Stimulated activated naive CD8-positive, alpha-beta T cell treated with anti-CD3 and anti-CD28 coated beads, Interleukin-15, amount 100 ng/mL, for 72 hours (primary cell): ENCODE results near the gene OR1F1.
"Not testable (repeated sequence)": the region's sequence is repeated elsewhere in the genome, so short reads cannot be mapped to it uniquely, and the experiment has no call there.

Experiments used
- ATAC-seq: fragments of 150-1000 bp; cut with Tn5 transposase; 2 replicates; pipeline ENCODE4 v1.10.0; 2021; ENCODE audit warnings: mild to moderate bottlenecking, moderate library complexity
- DNase-seq, 2 donors: peaks; one replicate each; pipeline ENCODE4 v3.0.0; 2021 to 2022
- H3K27ac Mint-ChIP-seq, 2 donors: one replicate each; pipeline ENCODE4 v1.8.0; 2022; ENCODE audit warnings: mild to moderate bottlenecking in 2 of 2, mixed read lengths in 2 of 2, moderate library complexity in 2 of 2
- H3K27me3 Mint-ChIP-seq: one replicate; pipeline ENCODE4 v1.8.0; 2022; ENCODE audit warnings: mixed read lengths
- H3K4me1 Mint-ChIP-seq: one replicate; pipeline ENCODE4 v1.8.0; 2022; ENCODE audit warnings: mild to moderate bottlenecking, mixed read lengths
- H3K4me3 Mint-ChIP-seq, 2 donors: one replicate each; pipeline ENCODE4 v1.8.0; 2022; ENCODE audit warnings: mild to moderate bottlenecking in 2 of 2, mixed read lengths in 2 of 2, moderate library complexity in 1 of 2
- H3K9me3 Mint-ChIP-seq, 2 donors: one replicate each; pipeline ENCODE4 v1.8.0; 2022; ENCODE audit warnings: mixed read lengths in 2 of 2

Gene OR1F1

GRCh38 chr16:3180445-3180878 is 7.5 kb upstream of the OR1F1 start:
- Mint-ChIP-seq H3K27ac (no peak overlapping the region), H3K4me3 (peak overlapping the region in 1 of 2 donors; percentile 6), H3K27me3 (peaks cover 84% of the 10 kb centered on the region), H3K9me3 (no peaks in the 10 kb centered on the region), H3K4me1 (peaks cover 28% of the 10 kb centered on the region)
- ATAC-seq (no peak), DNase-seq (no peak)

DNA sequence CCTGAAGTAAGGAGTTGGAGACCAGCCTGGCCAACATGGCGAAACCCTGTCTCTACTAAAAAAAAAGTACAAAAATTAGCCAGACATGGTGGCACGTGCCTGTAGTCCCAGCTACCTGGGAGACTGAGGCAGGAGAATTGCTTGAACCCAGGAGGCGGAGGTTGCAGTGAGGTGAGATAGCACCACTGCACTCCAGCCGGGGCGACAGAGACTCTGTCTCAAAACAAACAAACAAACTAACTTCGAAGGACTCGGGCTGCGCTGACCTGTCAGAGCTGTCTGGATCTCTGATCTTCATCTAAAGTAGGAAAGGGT is 5.8 kb upstream of the OR1F1 start:
- H3K27me3 Mint-ChIP-seq, result peaks cover 83% of the 10 kb centered on the region
- H3K9me3 Mint-ChIP-seq, ATAC-seq, DNase-seq: not testable (repeated sequence)
- peaks cover 32% of the 10 kb centered on the region for H3K4me1 Mint-ChIP-seq
- H3K27ac Mint-ChIP-seq, result peak overlapping the region; percentile 89 to 97
- peak overlapping the region; percentile 86 to 95 for H3K4me3 Mint-ChIP-seq

DNA sequence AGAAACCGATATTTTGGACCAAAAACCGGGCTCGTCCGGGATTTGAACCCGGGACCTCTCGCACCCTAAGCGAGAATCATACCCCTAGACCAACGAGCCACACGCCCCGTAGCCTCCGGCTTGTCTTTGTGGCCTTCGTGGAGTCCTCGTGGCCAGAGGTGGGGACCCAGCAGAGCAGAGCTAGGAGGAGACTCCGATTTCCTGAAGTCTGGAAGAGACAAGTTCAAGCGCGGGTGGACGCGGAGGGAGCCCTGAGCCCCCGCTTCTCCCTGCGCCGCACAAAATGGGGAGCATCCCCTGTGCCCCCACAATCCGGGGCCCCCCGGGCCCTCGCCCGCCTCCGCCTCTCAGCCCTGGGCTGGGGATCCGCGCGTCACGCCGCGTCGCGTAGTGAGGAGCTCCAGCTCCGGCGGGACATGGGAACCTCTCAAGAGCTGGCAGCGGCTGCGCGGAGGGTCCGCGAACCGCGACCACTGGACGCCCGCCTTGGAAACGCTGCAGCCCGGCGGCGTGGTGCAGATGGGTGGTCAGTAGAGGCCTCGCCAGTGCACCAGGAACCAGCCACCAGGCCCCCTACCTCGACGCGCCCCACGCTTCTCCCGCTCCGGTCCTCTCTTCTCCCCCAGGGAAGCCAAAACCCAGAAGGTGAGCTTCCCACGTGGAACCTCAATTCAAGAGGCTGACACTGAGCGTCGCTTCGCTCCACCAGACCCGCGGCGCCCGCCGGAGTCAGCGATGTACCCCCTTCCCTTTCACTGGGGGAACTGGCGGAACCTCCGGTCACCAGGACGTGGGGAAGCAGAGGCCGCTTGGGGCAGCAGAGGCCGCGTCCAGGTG is 5.2 kb upstream of the OR1F1 start:
- Mint-ChIP-seq H3K9me3 (no peaks in the 10 kb centered on the region), H3K4me3 (peak overlapping the region; percentile 86 to 95), H3K27me3 (peaks cover 83% of the 10 kb centered on the region), H3K27ac (peak overlapping the region; percentile 89 to 97), H3K4me1 (peaks cover 38% of the 10 kb centered on the region)
- DNase-seq, result peak; percentile 61 to 77
- peak; percentile 69 for ATAC-seq

GRCh38 chr16:3183445-3184139 is 4.4 kb upstream of the OR1F1 start:
- Mint-ChIP-seq H3K4me1 (peaks cover 46% of the 10 kb centered on the region), H3K27me3 (peaks cover 88% of the 10 kb centered on the region), H3K4me3 (peak overlapping the region; percentile 86 to 95), H3K27ac (peak overlapping the region; percentile 61 to 84), H3K9me3 (no peaks in the 10 kb centered on the region)
- ATAC-seq (peak; percentile 29), DNase-seq (no peak)

DNA sequence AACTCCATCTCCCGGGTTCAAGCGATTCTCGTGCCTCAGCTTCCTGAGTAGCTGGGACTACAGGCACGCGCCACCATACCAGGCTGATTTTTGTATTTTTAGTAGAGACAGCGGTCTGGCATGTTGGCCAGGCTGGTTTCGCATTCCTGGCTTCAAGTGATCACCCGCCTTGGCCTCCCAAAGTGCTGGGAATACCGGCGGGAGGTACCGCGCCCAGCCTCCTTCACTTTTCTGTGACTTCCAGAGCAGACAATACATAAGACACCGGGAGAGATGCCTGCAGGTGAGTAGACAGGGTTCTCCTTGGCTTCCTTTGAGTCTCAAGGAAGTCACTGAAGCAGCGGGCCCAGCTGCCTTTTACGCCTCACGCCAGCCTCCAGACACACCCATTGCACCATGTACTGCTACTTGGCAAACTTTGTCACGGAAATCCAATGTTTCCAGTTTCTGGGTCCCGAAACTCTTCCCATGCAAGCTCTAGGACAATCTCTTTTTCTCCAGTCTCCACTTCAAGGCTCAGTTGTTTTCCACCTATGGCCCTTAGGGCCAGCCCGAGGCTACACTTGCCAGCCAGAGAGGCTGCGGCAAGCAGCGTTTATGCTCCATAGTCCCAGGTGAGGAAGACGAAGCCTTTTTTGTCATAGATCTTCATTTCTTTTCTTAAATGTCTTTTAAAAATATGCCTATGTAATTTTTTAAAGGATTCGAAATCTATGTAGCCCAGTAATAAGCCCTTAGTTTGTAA is 886 bp upstream of the OR1F1 start:
- peak overlapping the region in 1 of 2 donors; percentile 95 for H3K27ac Mint-ChIP-seq
- no peak for ATAC-seq
- peak overlapping the region in 1 of 2 donors; percentile 93 for H3K4me3 Mint-ChIP-seq
- peaks cover 81% of the 10 kb centered on the region for H3K4me1 Mint-ChIP-seq
- H3K9me3 Mint-ChIP-seq, result no peaks in the 10 kb centered on the region
- no peak for DNase-seq
- peaks cover 92% of the 10 kb centered on the region for H3K27me3 Mint-ChIP-seq

GRCh38 chr16:3188675-3188924 is 596 bp downstream of the OR1F1 start:
- Mint-ChIP-seq H3K9me3 (no peaks in the 10 kb centered on the region), H3K27me3 (peaks cover 92% of the 10 kb centered on the region)

GRCh38 chr16:3188925-3189825 is 1.2 kb downstream of the OR1F1 start:
- DNase-seq (peak; percentile 67 to 85), ATAC-seq (peak; percentile 70)
- Mint-ChIP-seq H3K4me3 (peak overlapping the region; percentile 93), H3K27ac (peak overlapping the region; percentile 86 to 98), H3K27me3 (peaks cover 92% of the 10 kb centered on the region), H3K9me3 (no peaks in the 10 kb centered on the region), H3K4me1 (peaks cover 61% of the 10 kb centered on the region)

More at GRCh38 chr16:3188675-3188924, 596 bp downstream of the OR1F1 start:
- Mint-ChIP-seq H3K4me1 (peaks cover 67% of the 10 kb centered on the region), H3K27ac (peak overlapping the region in 1 of 2 donors; percentile 86), H3K4me3 (peak overlapping the region; percentile 93)
- no peak for DNase-seq
- ATAC-seq, result no peak

DNA sequence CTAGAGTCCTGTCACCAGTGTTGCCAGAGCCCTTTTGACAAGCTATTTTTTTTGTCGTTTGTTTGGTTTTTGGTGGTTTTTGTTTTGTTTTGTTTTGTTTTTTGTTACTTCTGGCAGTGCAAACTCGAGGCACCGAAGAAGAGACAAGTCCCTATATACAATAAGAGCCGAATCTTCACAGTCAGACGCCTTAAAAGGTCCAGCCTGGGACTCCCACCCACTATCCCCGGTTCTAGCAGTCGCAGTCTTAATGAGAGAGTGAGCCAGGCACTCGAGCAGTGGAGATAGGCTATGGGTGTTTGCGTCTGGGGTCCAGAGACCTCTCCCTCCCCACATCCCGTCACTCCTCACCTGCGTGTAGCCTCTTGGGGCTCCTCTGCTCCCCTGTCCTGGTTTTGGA is 1.9 kb downstream of the OR1F1 start:
- Mint-ChIP-seq H3K27me3 (peaks cover 93% of the 10 kb centered on the region), H3K27ac (peak overlapping the region in 1 of 2 donors; percentile 98), H3K4me3 (peak overlapping the region; percentile 93), H3K4me1 (peaks cover 58% of the 10 kb centered on the region), H3K9me3 (no peaks in the 10 kb centered on the region)
- ATAC-seq (no peak), DNase-seq (no peak)

DNA sequence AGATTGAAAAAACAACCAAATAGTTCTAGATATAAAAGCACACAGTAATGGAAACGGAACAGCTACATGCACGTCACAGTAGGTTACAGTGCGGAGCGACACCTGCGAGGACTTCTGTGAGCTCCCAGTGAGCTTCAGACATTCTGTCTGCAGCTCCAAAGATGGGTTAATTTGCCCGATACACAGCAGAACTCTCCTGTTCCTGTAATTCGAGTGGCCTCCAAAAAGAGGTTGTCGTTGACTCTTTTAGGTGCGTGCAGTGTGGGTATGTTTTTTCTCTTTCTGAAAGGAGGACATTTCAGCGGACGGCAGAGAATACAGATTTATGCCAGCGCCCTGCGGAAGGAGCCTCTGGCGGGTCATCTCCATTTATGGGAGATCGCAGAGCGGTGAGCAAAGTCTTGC is 2.9 kb downstream of the OR1F1 start:
- DNase-seq, result no peak
- no peak for ATAC-seq
- H3K9me3 Mint-ChIP-seq, result no peaks in the 10 kb centered on the region
- peak overlapping the region; percentile 93 for H3K4me3 Mint-ChIP-seq
- peaks cover 95% of the 10 kb centered on the region for H3K27me3 Mint-ChIP-seq
- H3K4me1 Mint-ChIP-seq, result peaks cover 58% of the 10 kb centered on the region
- peak overlapping the region; percentile 22 to 88 for H3K27ac Mint-ChIP-seq

DNA sequence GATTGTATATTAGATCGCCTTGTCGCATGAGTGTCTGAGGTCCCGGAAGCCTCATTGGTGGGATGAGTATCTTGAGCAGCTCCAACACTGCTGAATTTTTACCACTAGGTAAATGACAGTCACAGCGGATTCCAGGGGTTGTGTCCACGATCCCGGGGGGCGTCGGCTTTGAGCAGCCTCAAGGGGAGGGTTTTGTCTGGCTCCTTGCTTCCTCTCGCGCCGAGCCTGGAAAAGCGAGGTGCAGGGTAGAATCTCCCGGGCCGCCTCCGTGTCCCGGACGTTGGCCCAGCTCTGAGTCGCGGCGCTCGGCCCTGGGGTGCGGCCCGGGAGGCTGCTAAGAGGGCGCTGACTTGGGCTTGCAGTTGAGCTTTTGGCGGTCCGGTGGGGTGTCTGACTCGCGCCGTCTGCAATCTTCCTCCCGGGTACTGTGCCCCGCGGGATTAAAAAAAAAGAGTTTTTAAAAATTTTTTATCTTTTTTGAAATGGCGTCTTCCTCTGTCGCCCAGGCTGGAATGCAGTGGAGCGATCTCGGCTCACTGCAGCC is 4.5 kb downstream of the OR1F1 start:
- ATAC-seq (no peak), DNase-seq (no peak)
- peaks cover 45% of the 10 kb centered on the region for H3K4me1 Mint-ChIP-seq
- peaks cover 79% of the 10 kb centered on the region for H3K27me3 Mint-ChIP-seq
- H3K4me3 Mint-ChIP-seq, result peak overlapping the region in 1 of 2 donors; percentile 9
- no peaks in the 10 kb centered on the region for H3K9me3 Mint-ChIP-seq
- H3K27ac Mint-ChIP-seq, result no peak overlapping the region

DNA sequence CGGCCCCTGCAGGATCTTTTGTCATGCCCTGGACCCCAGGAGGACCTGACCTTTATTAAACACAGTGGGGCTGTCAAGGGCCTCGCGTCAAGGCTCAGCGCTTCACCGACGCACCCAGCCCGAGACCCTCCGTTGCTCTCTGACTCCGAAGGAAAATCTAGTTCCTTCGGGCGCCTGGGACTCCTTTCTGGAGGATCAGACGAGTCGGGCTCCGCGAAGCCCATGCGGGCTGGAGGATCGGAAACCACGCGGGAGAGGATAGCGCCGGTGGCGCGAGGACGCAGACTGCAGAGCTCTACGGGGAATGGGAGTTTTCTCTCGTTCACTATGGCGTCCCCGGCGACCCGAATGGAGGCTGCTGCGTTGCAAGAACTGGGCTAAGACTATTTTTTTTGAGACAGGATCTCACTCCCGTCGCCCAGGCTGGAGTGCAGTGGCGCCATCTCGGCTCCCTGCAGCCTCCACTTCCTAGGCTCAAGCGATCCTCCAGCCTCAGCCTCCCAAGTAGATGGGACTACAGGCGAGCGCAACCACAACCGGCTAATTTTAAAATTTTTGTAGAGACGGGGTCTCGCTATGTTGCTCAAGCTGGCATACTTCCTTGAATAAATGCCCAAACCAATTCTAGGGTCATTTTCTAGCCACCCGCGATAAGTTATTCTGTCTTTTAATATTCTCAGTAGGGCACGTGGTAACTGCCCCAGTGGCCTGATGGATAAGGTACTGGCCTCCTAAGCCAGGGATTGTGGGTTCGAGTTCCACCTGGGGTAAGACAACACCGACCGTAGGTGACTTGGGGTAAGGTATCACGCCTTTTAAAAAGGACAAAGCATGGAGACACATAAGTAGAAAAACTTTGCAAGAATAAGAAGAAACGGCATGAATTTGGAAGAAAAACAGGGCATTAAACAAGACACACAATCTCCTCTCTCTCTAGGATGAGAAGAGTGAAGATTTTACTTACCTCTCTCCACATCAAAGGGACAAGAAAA is 5.5 kb downstream of the OR1F1 start:
- no peak overlapping the region for H3K27ac Mint-ChIP-seq

DNA sequence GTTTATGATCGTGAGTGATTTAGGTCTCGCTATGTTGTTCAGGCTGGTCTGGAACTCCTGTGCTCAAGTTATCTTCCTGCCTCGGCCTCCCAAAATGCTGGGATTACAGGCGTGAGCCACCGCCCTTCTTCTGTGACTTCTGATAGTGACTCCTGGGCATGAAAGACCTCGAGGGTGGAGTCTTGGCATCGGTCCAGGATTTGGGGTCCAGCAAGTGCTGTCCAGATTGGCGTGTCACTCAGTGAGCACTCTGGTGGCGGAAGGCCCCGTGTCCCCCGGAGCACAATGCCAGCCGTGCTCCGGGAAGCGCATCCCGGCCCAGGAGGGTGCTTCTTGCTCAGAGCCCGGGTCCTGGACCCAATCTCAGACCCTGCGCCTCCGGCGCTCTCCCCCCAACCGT is 6.8 kb downstream of the OR1F1 start:
- Mint-ChIP-seq H3K4me1 (peaks cover 23% of the 10 kb centered on the region), H3K9me3 (no peaks in the 10 kb centered on the region), H3K27me3 (peaks cover 65% of the 10 kb centered on the region), H3K27ac (no peak overlapping the region), H3K4me3 (no peak overlapping the region)
- DNase-seq, result no peak
- ATAC-seq, result no peak

More for the DNA sequence above, 5.5 kb downstream of the OR1F1 start:
- Mint-ChIP-seq H3K4me3 (no peak overlapping the region), H3K9me3 (no peaks in the 10 kb centered on the region), H3K4me1 (peaks cover 36% of the 10 kb centered on the region), H3K27me3 (peaks cover 77% of the 10 kb centered on the region)
- DNase-seq (no peak), ATAC-seq (no peak)

GRCh38 chr16:3195975-3196374 is 8.0 kb downstream of the OR1F1 start:
- H3K4me1 Mint-ChIP-seq, result peaks cover 11% of the 10 kb centered on the region
- no peak for ATAC-seq
- H3K27me3 Mint-ChIP-seq, result peaks cover 53% of the 10 kb centered on the region
- no peak for DNase-seq
- no peaks in the 10 kb centered on the region for H3K9me3 Mint-ChIP-seq
- peak overlapping the region in 1 of 2 donors; percentile 28 for H3K27ac Mint-ChIP-seq
- no peak overlapping the region for H3K4me3 Mint-ChIP-seq
